ENCODE results near the gene ESR1.

GRCh38 chr6:151763303-151763702 lies 44.2 kb upstream of the ESR1 start:
- peak; percentile 45 to 46 for TF ChIP-seq CTCF (conservative IDR thresholded peaks at IDR 0.05 in 1 of 2, IDR thresholded peaks at IDR 0.05 in 1 of 2; ENCODE audit: low read depth in 1 of 2, low read length in 2 of 2)
- TF ChIP-seq EZH2 (IDR thresholded peaks at IDR 0.05; ENCODE audit: low read length, missing control alignments) = no peak

Data from fibroblast of lung (primary cell).